Activated naive CD8-positive, alpha-beta T cell treated with anti-CD3 and anti-CD28 coated beads, Interleukin-2, amount 50 U/mL, for 16 hours (primary cell): ENCODE measurements around the gene RASA2.

Experiments used
- DNase-seq: peaks from one replicate; pipeline ENCODE4 v3.0.0-alpha.2; 2020; ENCODE audit warnings: low read depth, low spot score

Gene RASA2

GRCh38 chr3:141538568-141539240 is 51.9 kb downstream of the RASA2 start:
- no peak for DNase-seq

- no peak for DNase-seq
Observed at GRCh38 chr3:141539431-141540187, 52.8 kb downstream of the RASA2 start.

GRCh38 chr3:141540531-141540930 is 53.7 kb downstream of the RASA2 start:
- no peak for DNase-seq

GRCh38 chr3:141542202-141542969 is 55.6 kb downstream of the RASA2 start:
- no peak for DNase-seq

GRCh38 chr3:141542989-141543388 is 56.2 kb downstream of the RASA2 start:
- DNase-seq, result no peak

GRCh38 chr3:141544697-141545096 is 57.9 kb downstream of the RASA2 start:
- no peak for DNase-seq

- no peak for DNase-seq
Observed at GRCh38 chr3:141546081-141546480, 59.3 kb downstream of the RASA2 start.

- no peak for DNase-seq
Observed at GRCh38 chr3:141546586-141546985, 59.8 kb downstream of the RASA2 start.

GRCh38 chr3:141547791-141548190 is 61.0 kb downstream of the RASA2 start:
- no peak for DNase-seq

GRCh38 chr3:141550926-141551665 is 64.3 kb downstream of the RASA2 start:
- no peak for DNase-seq

- DNase-seq, result no peak
Observed at GRCh38 chr3:141552440-141552991, 65.7 kb downstream of the RASA2 start.

- DNase-seq, result no peak
Observed at GRCh38 chr3:141553055-141553454, 66.2 kb downstream of the RASA2 start.

GRCh38 chr3:141556034-141556433 is 69.2 kb downstream of the RASA2 start:
- DNase-seq, result no peak

GRCh38 chr3:141557961-141558706 is 71.3 kb downstream of the RASA2 start:
- no peak for DNase-seq

- DNase-seq, result peak; percentile 18
Observed at GRCh38 chr3:141561426-141562034, 74.7 kb downstream of the RASA2 start.

- no peak for DNase-seq
Observed at GRCh38 chr3:141564241-141564640, 77.4 kb downstream of the RASA2 start.

- DNase-seq, result no peak
Observed at GRCh38 chr3:141570068-141570467, 83.2 kb downstream of the RASA2 start.

GRCh38 chr3:141575879-141576743 is 89.3 kb downstream of the RASA2 start:
- DNase-seq, result no peak

GRCh38 chr3:141576744-141577052 is 89.9 kb downstream of the RASA2 start:
- no peak for DNase-seq
